GM19328 (cell line): ENCODE data around the gene MMP24.
"Not testable (repeated sequence)": the region's sequence is repeated elsewhere in the genome, so short reads cannot be mapped to it uniquely, and the experiment has no call there.

ENCODE experiments used
- ATAC-seq: cut with Tn5 transposase; IDR thresholded peaks from one replicate; pipeline ENCODE4 v1.9.1; 2021; ENCODE audit warnings: mild to moderate bottlenecking, moderate library complexity; ENCODE audit not compliant: unreplicated experiment

MMP24 gene

DNA sequence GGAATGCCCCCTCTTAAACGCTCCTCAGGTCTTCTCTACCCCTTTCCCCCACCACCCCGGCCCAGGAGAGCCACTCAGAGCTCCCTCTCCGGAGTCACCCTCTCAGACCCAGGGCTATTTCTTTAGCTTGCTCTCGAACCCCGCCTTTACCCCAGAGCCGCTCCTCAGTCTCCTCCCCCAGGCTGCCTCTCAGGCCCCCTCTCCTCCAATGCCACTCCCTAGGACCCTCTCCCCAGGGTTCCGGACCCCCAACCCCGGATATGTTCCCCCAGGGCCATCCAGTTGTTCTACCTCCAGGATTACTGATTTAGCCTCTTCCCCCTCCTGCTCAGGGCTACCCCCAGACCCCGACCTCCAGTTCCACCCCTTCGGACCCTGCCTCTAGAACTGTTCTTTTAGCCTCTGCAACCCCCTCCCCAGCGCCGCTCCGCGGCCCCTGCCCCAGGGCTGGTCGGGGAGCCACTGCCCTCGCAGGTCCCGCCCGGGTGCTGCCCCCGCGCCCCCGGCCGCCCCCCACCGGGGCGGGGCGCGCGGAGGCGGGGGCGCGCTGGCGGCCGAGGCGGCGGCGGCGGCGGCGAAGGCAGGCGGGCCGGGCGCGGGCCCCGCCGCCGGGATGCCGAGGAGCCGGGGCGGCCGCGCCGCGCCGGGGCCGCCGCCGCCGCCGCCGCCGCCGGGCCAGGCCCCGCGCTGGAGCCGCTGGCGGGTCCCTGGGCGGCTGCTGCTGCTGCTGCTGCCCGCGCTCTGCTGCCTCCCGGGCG, at the start of gene MMP24:
Gene MMP24, plus strand, starts transcription at position 565 of the 758 bp plus-strand sequence. Its CDS starts 49 bp downstream, at position 614.
- no peak for ATAC-seq

DNA sequence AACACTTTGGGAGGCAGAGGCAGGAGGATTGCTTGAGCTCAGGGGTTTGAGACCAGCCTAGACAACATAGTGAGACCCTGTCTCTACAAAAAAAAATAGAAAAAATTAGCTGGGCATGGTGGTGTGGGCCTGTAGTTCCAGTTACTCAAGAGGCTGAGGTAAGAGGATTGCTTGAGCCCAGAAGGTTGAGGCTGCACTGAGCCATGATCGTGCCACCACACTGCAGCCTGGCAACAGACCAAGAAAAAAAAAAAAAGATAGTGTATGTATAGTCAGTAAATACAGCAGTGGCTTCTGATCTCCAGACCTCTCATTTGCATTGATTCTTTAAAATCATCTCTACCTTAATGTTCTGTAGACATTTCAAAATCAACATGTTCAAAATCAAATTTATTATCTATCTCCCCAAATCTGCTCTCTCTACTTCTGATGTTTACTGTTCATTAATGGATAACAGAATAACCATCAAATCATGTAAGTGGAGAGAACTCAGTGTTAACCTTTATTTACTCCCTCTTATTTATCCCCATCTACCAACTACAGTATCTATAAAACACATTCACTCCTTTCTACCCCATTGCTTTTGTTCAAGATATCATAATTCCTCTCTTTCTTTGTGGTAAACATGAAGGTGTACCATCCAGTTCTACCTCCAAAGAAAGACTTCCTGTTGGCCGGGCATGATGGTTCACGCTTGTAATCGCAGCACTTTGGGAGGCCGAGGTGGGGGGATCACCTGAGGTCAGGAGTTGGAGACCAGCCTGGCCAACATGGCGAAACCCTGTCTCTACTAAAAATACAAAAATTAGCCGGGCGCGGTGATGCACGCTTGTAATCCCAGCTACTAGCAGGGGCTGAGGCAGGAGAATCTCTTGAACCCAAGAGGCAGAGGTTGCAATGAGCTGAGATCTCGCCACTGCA, 46.9 kb upstream of the MMP24 start:
- ATAC-seq = no peak

DNA sequence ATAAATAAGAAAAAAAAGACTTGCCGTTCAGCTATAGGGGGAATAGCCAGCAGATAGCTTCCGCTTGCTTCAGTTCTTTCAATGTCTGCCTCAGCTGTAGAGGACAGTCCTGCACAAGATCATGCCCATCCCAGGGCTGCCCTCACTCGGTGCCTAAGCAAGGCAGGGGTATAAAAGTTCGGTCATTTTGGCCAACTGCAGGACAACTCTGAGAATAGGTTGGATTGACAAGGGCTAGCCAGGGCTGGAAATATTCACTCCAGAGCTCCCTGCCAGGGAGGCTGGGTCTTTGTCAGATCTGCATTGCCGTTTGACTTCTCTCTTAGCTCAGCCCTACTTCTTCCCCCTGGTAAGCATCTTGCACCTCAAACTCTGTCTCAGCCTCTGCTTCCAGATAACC, 46.2 kb upstream of the MMP24 start:
- ATAC-seq = no peak

DNA sequence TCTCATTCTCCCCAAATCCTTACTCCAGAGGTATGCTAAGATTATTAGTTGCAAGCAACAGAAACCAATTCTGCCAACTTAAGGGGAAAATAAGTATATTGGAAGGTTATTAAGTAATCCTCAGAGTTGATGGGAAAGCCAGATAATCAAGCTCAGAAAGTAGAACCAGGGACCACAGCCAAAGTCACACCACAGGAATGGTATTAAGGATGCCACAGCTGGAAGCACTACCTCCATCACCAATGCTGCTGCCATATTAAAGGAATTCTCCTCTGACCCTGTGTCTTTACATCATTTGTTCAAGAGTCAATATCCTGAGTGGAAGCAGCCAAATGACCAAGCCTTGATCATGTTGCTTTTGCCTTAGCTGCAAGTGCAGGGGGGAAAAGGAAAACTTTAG, 44.8 kb upstream of the MMP24 start:
- ATAC-seq = no peak

DNA sequence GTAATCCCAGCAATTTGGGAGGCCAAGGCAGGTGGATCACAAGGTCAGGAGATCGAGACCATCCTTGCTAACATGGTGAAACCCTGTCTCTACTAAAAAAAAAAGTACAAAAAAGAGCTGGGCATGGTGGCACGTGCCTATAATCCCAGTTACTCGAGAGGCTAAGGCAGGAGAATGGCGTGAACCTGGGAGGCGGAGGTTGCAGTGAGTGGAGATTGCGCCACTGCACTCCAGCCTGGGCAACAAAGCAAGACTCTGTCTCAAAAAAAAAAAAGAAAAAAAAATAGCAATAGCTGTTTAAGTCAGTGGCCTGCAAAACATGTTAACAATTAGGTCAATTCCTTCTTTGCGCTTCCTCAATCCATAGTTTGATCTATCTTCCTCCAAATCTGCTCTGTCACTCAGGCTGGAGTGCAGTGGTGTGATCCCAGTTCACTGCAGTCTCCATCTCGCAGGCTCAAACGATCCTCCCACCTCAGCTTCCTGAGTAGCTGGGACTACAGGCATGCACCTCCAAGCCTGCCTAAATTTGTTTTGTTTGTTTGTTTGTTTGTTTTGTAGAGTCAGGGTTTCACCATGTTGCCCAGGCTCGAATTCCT, 39.7 kb upstream of the MMP24 start:
- ATAC-seq = not testable (repeated sequence)

DNA sequence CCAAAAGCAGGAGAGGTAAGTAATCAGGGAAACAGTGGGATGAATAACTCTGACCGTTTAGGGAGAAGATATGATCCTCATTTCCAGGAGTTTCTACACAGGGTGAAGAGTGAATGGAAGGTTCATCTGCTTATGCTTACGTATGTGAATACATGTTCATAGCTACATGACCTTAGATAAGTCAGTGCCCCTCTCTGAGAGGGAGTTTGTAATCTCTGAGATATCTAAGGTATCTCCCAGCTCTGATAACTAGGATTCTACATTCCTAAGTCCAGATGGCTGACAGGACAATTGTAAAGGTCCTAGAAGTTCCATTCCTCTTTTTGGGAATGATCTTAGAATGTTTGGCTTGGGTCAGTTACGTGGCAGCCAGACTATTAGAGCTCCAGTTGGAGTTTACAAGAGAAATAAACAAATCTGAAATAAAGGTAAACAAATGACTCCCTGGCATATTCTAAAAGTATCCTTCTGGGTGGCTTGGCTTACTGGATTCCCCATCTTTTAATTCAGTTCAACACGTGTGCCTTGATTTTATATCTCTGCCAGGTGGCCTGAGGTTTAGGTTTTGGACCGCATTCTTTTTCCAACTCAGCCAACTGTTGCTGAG, 38.8 kb upstream of the MMP24 start:
- ATAC-seq = no peak

DNA sequence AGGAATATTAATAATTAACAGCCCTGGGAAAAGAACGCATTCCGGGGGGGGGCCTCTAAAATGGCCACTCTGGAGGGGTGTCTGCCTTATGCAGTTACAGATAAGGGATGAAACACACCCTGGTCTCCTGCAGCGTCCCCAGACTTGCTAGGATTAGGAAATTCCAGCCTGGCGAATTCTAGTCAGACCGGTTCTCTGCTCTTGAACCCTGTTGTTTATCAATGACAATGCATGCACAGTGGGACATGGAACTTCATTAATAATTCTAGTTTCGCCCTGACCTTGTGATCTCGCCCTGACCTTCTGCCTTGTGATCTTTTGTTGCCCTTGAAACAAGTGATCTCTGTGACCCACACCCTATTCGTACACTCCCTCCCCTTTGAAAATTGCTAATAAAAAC, 37.3 kb upstream of the MMP24 start:
- not testable (repeated sequence) for ATAC-seq

DNA sequence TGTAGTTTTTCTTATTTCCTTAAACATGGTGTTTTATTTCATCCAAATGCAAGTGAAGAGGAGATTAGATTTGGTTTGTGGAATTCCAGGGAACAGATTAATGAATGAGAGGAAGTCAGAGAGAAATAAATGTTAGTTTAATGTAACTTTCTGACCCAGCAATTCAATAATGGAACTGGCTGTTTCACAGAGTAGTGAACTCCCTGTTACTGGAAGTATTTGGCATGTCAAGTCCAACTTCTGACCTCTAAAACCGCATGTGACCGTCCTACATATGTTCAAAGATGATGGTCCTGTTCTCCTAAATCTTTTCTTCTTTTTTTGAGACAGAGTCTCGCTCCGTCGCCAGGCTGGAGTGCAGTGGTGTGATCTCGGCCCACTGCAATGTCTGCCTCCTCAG, 35.9 kb upstream of the MMP24 start:
- no peak for ATAC-seq

DNA sequence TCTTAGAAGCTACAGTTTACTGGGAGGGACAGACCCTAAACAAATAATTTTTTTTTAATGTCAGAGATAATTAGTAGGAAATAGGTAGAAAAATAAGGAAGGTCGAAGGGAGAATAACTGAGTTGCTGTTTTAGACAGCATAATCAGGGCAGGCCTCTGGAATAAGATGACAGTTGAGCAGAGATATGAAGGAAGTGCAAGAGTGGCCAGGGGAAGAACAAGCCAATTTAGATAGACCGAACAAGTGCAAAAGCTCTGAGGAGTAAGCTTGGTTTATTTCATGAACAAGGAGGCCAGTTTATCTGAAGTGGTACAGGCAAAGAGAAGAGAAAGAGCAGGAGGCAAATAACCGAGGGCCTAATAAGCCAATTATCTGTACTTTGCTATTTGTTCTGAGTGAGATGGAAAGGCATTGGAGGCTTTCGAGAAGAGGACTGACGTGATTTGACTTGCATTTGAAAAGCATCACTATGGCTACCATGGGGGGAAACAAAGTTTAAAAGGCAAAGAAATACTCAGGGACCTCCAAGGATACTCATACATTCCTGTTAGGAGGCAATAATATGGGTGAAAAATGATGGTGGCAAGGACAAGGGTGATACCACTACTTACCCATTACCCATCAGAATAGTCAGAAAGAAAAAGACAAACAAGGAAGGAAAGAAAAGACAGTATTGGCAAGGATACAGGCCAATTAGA, 34.9 kb upstream of the MMP24 start:
- no peak for ATAC-seq

DNA sequence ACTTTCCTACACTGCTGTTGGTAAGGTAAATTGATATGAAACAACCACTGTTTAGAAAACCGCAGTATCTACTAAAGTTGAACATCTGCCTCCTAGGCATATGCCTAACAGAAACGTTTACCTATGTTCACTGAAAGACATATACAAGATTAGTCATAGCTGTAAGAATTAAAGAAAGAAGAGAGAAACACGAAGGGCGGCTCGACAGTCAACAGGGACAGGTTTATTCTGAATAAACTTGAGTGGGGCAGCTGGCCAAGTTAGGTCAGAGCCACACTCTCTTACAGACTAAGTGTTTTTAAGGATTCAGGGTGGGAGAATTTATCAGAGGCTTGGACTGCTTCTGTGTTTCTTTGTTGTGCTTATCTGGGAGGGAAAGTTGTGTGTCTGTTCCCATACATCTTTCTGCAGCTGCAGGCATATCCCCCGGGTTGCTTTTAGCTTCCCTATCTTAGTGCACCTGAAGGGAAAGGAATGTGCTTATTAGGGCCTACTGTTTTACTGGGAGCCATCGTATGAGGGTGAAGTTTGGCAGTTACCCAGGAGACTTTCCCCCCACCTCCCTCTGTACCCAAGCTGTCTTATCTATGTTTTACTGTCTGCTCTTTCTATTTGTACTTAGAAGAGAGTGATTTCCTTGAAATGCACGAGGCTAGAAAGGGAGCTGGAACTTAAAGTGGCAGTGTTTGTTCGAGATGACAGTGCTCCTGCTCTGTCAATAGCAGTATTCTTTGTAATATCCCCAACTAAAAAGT, 34.2 kb upstream of the MMP24 start:
- ATAC-seq = no peak

DNA sequence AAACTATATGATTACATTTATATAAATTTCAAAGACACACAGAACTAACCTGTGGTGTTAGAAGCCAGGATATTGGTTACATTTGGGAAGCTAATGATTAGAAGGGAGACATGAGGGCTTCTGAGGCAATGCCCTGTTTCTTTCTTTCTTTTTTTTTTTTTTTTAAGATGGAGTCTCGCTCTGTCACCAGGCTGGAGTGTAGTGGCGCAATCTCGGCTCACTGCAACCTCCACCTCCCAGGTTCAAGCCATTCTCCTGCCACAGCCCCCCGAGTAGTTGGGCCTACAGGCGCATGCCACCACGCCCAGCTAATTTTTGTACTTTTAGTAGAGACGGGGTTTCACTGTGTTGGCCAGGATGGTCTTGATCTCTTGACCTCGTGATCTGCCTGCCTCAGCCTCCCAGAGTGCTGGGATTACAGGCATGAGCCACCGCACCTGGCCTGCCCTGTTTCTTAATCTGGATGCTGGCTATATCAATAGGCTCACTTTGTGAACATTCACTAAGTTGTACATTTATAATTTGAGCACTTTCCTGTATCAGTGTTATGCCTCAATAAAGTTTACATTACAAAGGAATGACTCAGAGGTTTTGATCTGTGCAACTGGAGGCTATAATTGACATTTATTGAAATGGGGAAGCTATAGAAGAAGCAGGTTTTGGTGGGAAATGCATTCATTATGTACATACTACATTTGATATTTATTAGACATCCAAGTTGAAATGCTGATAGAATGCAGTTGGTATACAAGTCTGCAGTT, 33.3 kb upstream of the MMP24 start:
- not testable (repeated sequence) for ATAC-seq

DNA sequence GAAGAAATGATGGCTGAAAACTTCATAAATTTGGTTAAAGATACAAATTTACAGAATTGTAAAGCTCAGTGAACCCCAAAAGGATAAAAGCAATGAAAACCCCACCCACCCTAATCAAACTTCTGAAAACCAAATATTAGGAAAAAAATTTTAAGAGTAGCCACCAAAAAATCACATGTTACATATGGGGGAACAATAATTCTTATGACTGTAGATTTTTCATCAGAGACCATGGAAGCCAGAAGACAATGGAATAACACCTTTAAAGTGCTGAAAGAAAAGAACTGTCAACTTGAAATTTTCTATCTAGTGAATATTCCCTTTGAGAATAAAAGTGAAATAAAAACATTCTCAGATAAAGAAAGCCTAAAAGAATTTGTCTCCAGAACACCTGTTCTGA, 30.2 kb upstream of the MMP24 start:
- no peak for ATAC-seq

DNA sequence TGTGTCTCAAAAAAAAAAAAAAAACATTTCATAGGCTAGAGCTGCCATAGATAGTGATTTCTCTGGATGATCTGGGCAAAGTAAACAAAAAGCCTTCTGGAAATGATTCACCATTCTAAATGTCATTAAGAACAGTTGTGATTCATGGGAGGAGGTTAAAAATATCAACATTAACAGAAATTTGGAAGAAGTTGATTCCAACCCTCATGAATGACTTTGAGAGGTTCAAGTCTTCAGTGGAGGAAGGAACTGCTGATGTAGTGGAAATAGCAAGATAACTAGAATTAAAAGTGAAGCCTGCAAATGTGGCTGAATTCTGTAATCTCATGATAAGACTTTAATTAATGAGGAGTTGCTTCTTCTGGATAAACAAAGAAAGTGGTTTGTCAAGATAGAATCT, 26.8 kb upstream of the MMP24 start:
- no peak for ATAC-seq

DNA sequence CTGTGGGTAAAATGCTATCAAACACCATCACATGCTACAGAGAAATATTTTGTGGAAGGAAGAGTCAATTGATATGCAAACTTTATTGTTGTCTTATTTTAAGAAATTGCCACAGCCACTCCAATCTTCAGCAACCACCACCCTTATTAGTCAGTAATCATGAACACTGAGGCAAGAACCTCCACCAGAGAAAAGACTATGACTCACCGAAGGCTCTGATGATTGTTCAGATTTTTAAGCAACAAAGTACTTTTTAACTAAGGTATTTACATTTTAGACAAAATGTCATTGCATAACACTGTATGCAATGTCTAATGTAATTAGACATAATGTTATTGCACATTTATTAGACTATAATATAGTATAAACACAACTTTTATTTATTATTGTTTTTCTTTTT, 26.2 kb upstream of the MMP24 start:
- no peak for ATAC-seq

DNA sequence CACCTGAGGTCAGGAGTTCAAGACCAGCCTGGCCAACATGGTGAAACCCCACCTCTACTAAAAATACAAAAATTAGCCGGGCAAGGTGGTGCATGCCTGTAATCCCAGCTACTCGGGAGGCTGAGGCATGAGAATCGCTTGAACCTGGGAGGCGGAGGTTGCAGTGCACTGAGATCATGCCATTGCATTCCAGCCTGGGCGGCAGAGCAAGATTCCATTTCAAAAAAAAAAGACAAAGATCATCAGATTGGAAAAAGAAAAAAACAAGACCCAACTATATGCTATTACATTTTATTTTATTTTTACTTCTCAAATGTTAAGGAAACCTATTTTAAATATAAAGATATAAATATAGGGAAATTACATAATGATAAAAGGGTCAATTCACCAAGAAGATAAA, 25.0 kb upstream of the MMP24 start:
- ATAC-seq = not testable (repeated sequence)

DNA sequence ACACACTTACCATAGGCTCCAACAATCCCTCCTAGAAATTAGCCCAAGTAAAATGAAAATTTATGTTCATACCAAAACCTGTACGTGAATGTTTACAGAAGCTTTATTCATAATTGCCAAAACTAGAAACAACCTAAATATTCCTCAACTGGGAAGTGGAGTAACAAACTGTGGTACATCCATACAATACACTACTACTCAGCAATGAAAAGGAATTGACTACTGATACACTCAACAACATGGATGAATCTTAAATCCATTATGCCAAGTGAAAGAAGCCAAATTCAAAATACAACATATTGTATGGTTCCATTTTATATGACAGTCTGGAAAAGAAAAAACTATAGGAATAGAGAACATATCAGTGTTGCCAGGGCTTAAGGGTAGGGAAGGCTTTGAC, 19.7 kb upstream of the MMP24 start:
- ATAC-seq = no peak

DNA sequence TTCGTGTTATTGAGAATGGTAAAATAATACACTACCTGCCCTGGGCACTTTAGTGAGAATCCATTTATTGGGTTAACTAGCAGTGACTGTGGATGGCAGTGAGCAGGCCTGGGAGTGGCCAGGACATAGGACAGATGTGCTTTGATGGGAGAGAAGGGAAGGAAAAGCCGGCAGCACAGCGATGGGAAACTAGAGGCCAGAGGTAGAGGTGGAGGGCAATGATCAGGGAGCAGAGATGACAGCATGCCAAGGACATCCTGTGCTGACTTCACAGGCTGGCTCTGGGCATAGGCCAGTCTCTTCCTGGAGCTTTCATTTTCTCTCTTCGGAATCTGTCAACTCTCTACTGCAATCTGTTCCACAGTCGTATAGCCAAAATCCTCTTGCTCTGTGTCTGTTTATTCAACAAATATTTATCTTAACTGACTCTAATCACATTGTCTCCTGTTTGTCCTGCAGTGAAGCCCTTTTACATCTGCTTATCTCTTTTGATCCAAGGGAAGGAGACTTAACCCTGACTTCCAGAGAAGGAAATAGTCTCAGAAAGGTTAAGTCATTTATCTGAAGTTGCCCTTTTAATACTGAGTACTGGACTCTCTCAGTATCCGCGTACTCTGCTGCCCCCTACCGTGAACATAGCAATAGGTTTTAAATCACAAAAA, 18.4 kb upstream of the MMP24 start:
- no peak for ATAC-seq

DNA sequence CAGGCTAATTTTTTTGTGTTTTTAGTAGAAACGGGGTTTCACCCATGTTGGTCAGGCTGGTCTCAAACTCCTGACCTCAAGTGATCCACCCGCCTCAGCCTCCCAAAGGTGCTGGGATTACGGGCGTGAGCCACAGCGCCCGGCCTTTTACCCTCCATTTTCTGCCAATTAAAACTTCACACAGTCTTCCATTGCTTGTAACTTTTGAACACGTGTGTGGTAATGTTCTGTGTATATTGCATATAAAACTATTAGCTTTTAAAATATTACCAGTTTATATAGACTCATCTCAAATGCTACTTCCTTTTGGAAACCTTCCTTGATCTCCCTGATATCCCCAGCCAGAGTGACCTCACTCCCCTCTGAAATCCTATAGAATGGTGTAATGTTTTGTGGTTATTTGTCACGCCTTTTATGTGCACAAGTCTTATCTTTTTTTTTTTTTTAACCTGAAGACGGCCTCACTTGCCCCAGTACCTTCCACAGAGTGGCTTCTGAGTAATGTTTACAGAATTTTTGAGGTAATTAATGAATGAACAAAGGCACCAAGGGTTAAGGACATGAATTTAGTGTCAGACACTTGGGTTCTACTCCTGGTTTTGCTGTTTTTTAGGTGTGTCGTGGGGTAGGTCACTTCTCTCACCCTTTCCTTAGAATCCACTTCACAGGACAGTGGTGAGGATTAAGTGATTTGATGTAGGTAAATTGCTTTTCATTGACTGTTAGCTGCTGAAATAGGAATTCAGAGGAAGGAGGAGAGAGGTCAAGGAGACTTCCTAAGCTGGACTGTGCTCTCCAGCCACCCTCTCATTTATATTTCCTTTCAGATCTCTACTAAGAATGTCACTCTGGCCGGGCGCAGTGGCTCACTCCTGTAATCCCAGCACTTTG, 11.2 kb upstream of the MMP24 start:
- no peak for ATAC-seq
